ENCODE data around the gene ANXA4.

DNA sequence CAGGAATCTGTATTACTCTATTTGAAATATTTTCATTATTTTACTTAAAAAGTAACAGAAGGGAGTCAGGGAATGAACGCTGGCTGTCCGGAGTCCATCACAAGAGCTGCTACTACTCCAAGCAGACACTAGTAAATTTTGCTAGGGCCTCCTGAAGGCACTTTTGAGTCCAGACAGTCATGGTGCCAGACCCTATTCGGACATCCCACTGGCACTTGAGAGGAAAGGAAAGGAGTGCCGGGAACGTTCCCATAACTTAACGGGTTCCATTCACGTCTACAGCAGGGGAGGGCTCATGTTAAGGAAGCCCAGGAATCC lies 87.0 kb downstream of the ANXA4 start:
- TF ChIP-seq SUZ12 (IDR thresholded peaks at IDR 0.05) (no peak), ELF4 (IDR thresholded peaks at IDR 0.05) (no peak), ZNF384 (IDR thresholded peaks at IDR 0.05) (no peak), FOXK2 (IDR thresholded peaks at IDR 0.05) (no peak), SP1 (IDR thresholded peaks at IDR 0.05) (no peak), ARNT (IDR thresholded peaks at IDR 0.05) (no peak), FOXA1 (IDR thresholded peaks at IDR 0.05) (no peak), FOXM1 (IDR thresholded peaks at IDR 0.05; ENCODE audit: borderline replicate concordance) (no peak)

All from HEK293T (cell line).